Measurements from ENCODE around the gene SPTBN2.
"Not testable (repeated sequence)": the region's sequence is repeated elsewhere in the genome, so short reads cannot be mapped to it uniquely, and the experiment has no call there.

SPTBN2 gene

GRCh38 chr11:66741153-66741552, 12.1 kb upstream of the SPTBN2 start:
- no peaks in the 10 kb centered on the region for H3K36me3 ChIP-seq (ENCODE audit: insufficient read depth, low read length)
- H3K9me3 ChIP-seq (ENCODE audit: low read length): no peaks in the 10 kb centered on the region
- no peak overlapping the region for H2AFZ ChIP-seq (ENCODE audit: low read depth, low read length)
- no peaks in the 10 kb centered on the region for H3K27me3 ChIP-seq (ENCODE audit: insufficient read depth, low read length)
- H3K4me1 ChIP-seq (ENCODE audit: insufficient read depth, low read length): peaks cover 9% of the 10 kb centered on the region
- H3K4me3 ChIP-seq (ENCODE audit: low read length): no peak overlapping the region

- Histone ChIP-seq H3K4me1 (ENCODE audit: insufficient read depth, low read length) (peaks cover 4% of the 10 kb centered on the region), H3K4me3 (ENCODE audit: low read length) (no peak overlapping the region), H3K9me3 (ENCODE audit: low read length) (no peaks in the 10 kb centered on the region), H2AFZ (ENCODE audit: low read depth, low read length) (no peak overlapping the region), H3K27me3 (ENCODE audit: insufficient read depth, low read length) (no peaks in the 10 kb centered on the region), H3K36me3 (ENCODE audit: insufficient read depth, low read length) (no peaks in the 10 kb centered on the region)
Measured at GRCh38 chr11:66739983-66740382, 11.0 kb upstream of the SPTBN2 start.

- Histone ChIP-seq H3K9me3 (ENCODE audit: low read length) (no peaks in the 10 kb centered on the region), H3K4me3 (ENCODE audit: low read length) (no peak overlapping the region), H3K36me3 (ENCODE audit: insufficient read depth, low read length) (no peaks in the 10 kb centered on the region), H3K27me3 (ENCODE audit: insufficient read depth, low read length) (no peaks in the 10 kb centered on the region), H3K4me1 (ENCODE audit: insufficient read depth, low read length) (peaks cover 4% of the 10 kb centered on the region), H2AFZ (ENCODE audit: low read depth, low read length) (no peak overlapping the region)
Measured at GRCh38 chr11:66734215-66734614, 5.2 kb upstream of the SPTBN2 start.

GRCh38 chr11:66729447-66729846, 431 bp upstream of the SPTBN2 start:
- Histone ChIP-seq H2AFZ (ENCODE audit: low read depth, low read length) (no peak overlapping the region), H3K4me1 (ENCODE audit: insufficient read depth, low read length) (peaks cover 23% of the 10 kb centered on the region), H3K4me3 (ENCODE audit: low read length) (no peak overlapping the region), H3K36me3 (ENCODE audit: insufficient read depth, low read length) (no peaks in the 10 kb centered on the region), H3K27me3 (ENCODE audit: insufficient read depth, low read length) (no peaks in the 10 kb centered on the region), H3K9me3 (ENCODE audit: low read length) (no peaks in the 10 kb centered on the region)

- H3K4me1 ChIP-seq (ENCODE audit: insufficient read depth, low read length): peaks cover 23% of the 10 kb centered on the region
- peak overlapping the region; percentile 71 for H3K4me3 ChIP-seq (ENCODE audit: low read length)
- H2AFZ ChIP-seq (ENCODE audit: low read depth, low read length): peak overlapping the region; percentile 37
- no peaks in the 10 kb centered on the region for H3K27me3 ChIP-seq (ENCODE audit: insufficient read depth, low read length)
- H3K9me3 ChIP-seq (ENCODE audit: low read length): no peaks in the 10 kb centered on the region
- no peaks in the 10 kb centered on the region for H3K36me3 ChIP-seq (ENCODE audit: insufficient read depth, low read length)
Measured at GRCh38 chr11:66728038-66728692, 851 bp downstream of the SPTBN2 start.

GRCh38 chr11:66727282-66728037, 1.6 kb downstream of the SPTBN2 start:
- Histone ChIP-seq H3K4me1 (ENCODE audit: insufficient read depth, low read length) (peaks cover 23% of the 10 kb centered on the region), H3K4me3 (ENCODE audit: low read length) (peak overlapping the region; percentile 71), H2AFZ (ENCODE audit: low read depth, low read length) (peak overlapping the region; percentile 64), H3K36me3 (ENCODE audit: insufficient read depth, low read length) (no peaks in the 10 kb centered on the region), H3K27me3 (ENCODE audit: insufficient read depth, low read length) (no peaks in the 10 kb centered on the region), H3K9me3 (ENCODE audit: low read length) (no peaks in the 10 kb centered on the region)

- no peak overlapping the region for H3K4me3 ChIP-seq (ENCODE audit: low read length)
- H3K9me3 ChIP-seq (ENCODE audit: low read length): no peaks in the 10 kb centered on the region
- H2AFZ ChIP-seq (ENCODE audit: low read depth, low read length): no peak overlapping the region
- no peaks in the 10 kb centered on the region for H3K27me3 ChIP-seq (ENCODE audit: insufficient read depth, low read length)
- peaks cover 24% of the 10 kb centered on the region for H3K4me1 ChIP-seq (ENCODE audit: insufficient read depth, low read length)
- H3K36me3 ChIP-seq (ENCODE audit: insufficient read depth, low read length): peaks cover 4% of the 10 kb centered on the region
Measured at GRCh38 chr11:66725647-66726046, 3.4 kb downstream of the SPTBN2 start.

- peaks cover 29% of the 10 kb centered on the region for H3K4me1 ChIP-seq (ENCODE audit: insufficient read depth, low read length)
- no peak overlapping the region for H3K4me3 ChIP-seq (ENCODE audit: low read length)
- H3K9me3 ChIP-seq (ENCODE audit: low read length): no peaks in the 10 kb centered on the region
- peaks cover 9% of the 10 kb centered on the region for H3K36me3 ChIP-seq (ENCODE audit: insufficient read depth, low read length)
- no peaks in the 10 kb centered on the region for H3K27me3 ChIP-seq (ENCODE audit: insufficient read depth, low read length)
- no peak overlapping the region for H2AFZ ChIP-seq (ENCODE audit: low read depth, low read length)
Measured at GRCh38 chr11:66725114-66725513, 3.9 kb downstream of the SPTBN2 start.

- not testable (repeated sequence) for H3K27me3 ChIP-seq (ENCODE audit: insufficient read depth, low read length); H3K9me3 ChIP-seq (ENCODE audit: low read length); H3K4me3 ChIP-seq (ENCODE audit: low read length); H2AFZ ChIP-seq (ENCODE audit: low read depth, low read length)
- Histone ChIP-seq H3K36me3 (ENCODE audit: insufficient read depth, low read length) (peaks cover 19% of the 10 kb centered on the region), H3K4me1 (ENCODE audit: insufficient read depth, low read length) (peaks cover 29% of the 10 kb centered on the region)
Measured at GRCh38 chr11:66724167-66724566, 4.8 kb downstream of the SPTBN2 start.

GRCh38 chr11:66723693-66724092, 5.3 kb downstream of the SPTBN2 start:
- H3K4me3 ChIP-seq (ENCODE audit: low read length): no peak overlapping the region
- no peak overlapping the region for H2AFZ ChIP-seq (ENCODE audit: low read depth, low read length)
- peaks cover 22% of the 10 kb centered on the region for H3K36me3 ChIP-seq (ENCODE audit: insufficient read depth, low read length)
- no peaks in the 10 kb centered on the region for H3K27me3 ChIP-seq (ENCODE audit: insufficient read depth, low read length)
- no peaks in the 10 kb centered on the region for H3K9me3 ChIP-seq (ENCODE audit: low read length)
- peaks cover 24% of the 10 kb centered on the region for H3K4me1 ChIP-seq (ENCODE audit: insufficient read depth, low read length)

GRCh38 chr11:66722745-66723651, 6.0 kb downstream of the SPTBN2 start:
- Histone ChIP-seq H3K27me3 (ENCODE audit: insufficient read depth, low read length) (no peaks in the 10 kb centered on the region), H2AFZ (ENCODE audit: low read depth, low read length) (no peak overlapping the region), H3K36me3 (ENCODE audit: insufficient read depth, low read length) (peaks cover 22% of the 10 kb centered on the region), H3K9me3 (ENCODE audit: low read length) (no peaks in the 10 kb centered on the region), H3K4me1 (ENCODE audit: insufficient read depth, low read length) (peaks cover 22% of the 10 kb centered on the region), H3K4me3 (ENCODE audit: low read length) (no peak overlapping the region)

- no peaks in the 10 kb centered on the region for H3K9me3 ChIP-seq (ENCODE audit: low read length)
- H3K36me3 ChIP-seq (ENCODE audit: insufficient read depth, low read length): peaks cover 22% of the 10 kb centered on the region
- H3K4me3 ChIP-seq (ENCODE audit: low read length): no peak overlapping the region
- H2AFZ ChIP-seq (ENCODE audit: low read depth, low read length): no peak overlapping the region
- no peaks in the 10 kb centered on the region for H3K27me3 ChIP-seq (ENCODE audit: insufficient read depth, low read length)
- peaks cover 18% of the 10 kb centered on the region for H3K4me1 ChIP-seq (ENCODE audit: insufficient read depth, low read length)
Measured at GRCh38 chr11:66721939-66722338, 7.1 kb downstream of the SPTBN2 start.

GRCh38 chr11:66720899-66721470, 8.0 kb downstream of the SPTBN2 start:
- no peak overlapping the region for H2AFZ ChIP-seq (ENCODE audit: low read depth, low read length)
- H3K36me3 ChIP-seq (ENCODE audit: insufficient read depth, low read length): peaks cover 22% of the 10 kb centered on the region
- H3K4me3 ChIP-seq (ENCODE audit: low read length): no peak overlapping the region
- no peaks in the 10 kb centered on the region for H3K27me3 ChIP-seq (ENCODE audit: insufficient read depth, low read length)
- peaks cover 9% of the 10 kb centered on the region for H3K4me1 ChIP-seq (ENCODE audit: insufficient read depth, low read length)
- no peaks in the 10 kb centered on the region for H3K9me3 ChIP-seq (ENCODE audit: low read length)
